Cerebellar nuclear complex (tissue), 1 donor: ENCODE results near the gene ZNG1F.
"Not testable (repeated sequence)": the region's sequence is repeated elsewhere in the genome, so short reads cannot be mapped to it uniquely, and the experiment has no call there.

Experiments used
- DNase-seq, 2 experiments: peaks; one replicate each; lab custom pipeline; 2025; lab: John Stamatoyannopoulos, UW

The ZNG1F gene

DNA sequence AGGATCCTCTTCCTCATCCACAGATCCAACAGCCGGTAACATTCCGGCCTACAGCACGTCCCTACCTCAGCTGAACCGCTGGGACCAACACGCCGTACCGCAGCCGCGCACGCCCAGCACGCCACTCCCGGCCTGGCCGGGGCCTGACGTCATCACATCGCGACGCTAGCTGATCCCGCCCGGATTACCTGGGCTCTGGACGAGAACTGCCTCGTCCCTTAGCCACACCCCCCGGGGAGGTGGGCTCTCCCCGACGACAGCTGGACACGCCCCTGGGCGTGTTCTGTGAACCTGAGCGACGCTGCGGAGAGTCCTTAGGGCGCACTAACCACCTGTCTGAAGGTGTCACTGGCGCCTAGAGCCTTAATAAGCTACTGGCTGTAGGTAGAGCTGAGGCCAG, at the start of gene ZNG1F:
Gene ZNG1F, minus strand, starts transcription at position 101 of the 400 bp plus-strand sequence. Its CDS starts 59 bp downstream, at position 42.
- DNase-seq = not testable (repeated sequence)

DNA sequence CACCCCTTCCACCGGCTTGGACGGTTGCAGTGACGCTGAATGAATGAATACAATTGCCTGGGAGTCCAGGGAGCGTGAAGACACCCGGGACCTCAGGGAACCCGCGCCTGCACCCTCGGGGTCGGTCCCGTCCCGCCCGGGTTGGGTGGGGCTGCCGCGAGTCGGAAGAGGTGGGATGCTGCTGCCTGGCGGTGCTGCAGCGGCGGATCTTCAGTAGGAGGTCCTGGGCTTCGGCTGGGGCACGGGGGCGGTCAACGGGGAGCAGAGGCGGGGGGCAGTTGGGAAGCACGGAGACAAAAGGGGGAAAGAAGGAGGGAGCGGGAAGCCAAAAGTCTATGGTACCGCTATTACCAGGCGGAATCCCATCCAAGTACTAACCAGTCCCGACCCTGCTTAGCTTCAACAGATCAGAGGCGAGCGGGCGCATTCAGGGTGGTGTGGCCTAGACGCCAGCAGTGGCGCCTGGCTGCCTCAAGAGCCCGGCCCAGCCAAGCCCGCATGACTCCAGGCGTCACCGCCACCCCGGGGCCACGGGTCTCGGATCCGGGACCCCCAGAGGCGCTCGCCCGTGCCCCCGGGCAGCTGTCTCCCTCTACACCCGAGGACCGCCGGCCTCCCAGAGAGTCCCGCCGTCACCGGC, 48.1 kb upstream of the ZNG1F start:
- not testable (repeated sequence) for DNase-seq

DNA sequence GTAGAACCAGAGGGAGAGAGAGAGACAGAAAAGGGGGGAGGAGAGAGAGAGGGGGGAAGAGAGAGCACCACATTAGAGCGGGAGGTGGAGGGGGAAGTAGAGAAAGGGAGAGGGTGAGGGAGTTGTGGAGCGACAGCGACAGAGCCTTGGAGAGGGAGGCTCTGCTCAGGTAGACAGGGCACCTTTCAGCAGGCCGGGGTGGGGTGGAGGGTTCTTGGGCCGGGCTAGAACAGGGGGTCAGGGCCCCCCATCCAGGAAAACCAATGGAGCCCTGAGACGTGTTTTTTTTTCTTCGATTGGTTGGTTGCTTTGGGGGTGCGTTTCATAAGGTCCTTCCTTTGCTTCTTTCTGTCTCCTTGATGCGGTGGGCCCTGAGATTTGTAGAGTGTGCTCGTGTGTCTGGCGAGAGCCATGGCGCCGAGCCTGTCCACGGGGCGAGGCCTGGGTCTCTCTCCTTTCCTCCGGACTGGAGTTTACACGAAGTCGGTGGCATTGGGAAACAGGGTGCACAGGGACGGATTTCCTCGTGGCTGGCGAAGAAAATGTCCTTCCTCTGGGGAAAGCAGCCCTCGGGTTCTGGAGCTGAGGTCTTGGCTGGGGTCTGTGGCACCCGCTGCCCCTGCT, 47.5 kb upstream of the ZNG1F start:
- not testable (repeated sequence) for DNase-seq

DNA sequence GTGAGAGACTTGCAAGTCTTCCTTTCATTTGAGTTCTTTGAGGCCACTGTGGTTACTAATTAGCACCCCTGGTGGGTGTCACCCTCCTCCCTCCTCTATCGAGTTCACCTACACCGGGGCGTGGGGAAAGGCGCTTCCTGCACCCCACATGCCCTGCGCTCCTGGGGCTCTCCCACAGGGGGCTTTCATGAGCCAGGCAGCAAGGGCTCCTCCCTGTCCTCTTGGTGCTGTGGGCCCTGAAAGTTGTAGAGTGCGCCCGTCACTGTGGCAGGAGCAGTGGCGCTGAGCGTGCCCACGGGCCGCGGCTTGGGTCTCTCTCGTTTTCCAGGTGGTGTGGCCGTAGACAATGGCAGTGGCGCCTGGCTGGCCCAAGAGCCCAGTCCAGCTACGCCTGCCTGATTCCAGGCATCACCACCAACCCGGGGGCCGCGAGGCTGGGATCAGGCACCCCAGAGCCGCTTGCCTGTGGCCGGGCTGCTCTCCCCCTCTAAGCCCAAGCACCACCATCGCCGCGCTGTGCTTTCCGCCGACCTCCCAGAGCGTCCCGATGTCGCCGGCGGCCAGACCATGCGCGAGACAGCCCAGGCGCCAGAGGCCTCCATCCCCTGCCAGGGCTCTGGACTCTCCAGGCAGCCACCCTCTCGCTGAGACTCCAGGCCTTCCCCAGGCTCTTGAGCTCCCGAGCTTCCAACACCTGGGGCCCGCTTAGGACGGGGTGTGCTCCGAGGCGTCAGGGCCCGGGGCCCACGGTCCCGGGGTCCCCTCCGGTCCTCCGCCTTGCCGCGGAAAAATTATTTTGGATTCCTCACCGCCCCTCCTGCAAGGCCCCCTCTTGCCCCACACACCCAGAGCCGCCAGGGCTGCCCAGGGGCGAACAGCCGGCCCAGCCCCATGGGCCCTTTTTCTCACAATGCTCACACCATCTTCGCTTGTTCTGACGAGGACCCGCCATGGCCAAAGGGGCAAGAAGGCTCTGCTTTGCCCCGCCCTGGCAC, 46.0 kb upstream of the ZNG1F start:
- not testable (repeated sequence) for DNase-seq

DNA sequence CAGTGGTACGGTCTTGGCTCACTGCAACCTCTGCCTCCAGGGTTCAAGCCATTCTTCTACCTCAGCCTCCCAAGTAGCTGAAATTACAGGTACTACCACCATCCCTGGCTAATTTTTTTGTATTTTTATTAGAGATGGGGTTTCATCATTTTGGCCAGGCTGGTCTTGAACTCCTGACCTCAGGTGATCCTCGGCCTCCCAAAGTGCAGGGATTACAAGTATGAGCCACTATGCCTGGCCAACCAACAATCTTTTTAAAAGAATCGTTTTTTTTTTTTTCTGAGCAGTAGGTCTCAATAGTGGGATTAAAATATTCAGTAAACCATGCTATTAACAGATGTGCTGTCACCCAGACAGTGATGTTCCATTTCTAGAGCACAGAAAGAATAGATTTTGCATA, 45.1 kb upstream of the ZNG1F start:
- not testable (repeated sequence) for DNase-seq

DNA sequence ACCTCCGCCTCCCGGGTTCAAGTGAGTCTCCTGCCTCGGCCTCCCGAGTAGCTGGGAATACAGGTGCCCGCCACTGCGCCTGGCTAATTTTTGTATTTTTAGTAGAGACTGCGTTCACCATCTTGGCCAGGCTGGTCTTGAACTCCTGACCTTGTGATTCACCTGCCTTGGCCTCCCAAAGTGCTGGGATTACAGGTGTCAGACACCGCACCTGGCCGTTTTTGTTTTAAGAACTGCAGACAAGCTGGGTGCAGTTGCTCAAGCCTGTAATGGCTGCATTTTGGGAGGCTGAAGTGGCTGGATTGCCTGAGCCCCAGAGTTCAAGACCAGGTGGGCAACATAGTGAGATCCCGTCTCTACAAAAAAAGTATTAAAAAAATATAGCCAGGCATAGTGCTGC, 43.2 kb upstream of the ZNG1F start:
- not testable (repeated sequence) for DNase-seq

DNA sequence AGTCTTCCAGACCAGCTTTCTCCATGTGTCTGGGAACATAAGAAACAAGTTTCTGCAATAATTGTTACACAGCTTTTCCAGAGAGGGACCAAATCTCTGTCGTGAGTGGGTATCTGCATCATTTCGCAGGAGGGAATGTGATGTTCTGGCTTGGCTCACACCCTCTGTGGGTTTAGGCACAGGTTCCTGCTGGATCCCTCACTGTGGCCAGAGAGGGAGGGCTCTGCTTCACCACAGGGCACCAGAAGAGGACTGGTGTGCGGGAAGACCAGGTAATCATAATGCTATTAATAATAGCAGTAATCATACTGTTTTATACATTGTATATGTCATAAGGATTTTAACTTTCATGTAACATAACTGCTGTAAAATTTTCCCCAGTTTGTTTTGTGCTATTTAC, 41.3 kb upstream of the ZNG1F start:
- DNase-seq = not testable (repeated sequence)

DNA sequence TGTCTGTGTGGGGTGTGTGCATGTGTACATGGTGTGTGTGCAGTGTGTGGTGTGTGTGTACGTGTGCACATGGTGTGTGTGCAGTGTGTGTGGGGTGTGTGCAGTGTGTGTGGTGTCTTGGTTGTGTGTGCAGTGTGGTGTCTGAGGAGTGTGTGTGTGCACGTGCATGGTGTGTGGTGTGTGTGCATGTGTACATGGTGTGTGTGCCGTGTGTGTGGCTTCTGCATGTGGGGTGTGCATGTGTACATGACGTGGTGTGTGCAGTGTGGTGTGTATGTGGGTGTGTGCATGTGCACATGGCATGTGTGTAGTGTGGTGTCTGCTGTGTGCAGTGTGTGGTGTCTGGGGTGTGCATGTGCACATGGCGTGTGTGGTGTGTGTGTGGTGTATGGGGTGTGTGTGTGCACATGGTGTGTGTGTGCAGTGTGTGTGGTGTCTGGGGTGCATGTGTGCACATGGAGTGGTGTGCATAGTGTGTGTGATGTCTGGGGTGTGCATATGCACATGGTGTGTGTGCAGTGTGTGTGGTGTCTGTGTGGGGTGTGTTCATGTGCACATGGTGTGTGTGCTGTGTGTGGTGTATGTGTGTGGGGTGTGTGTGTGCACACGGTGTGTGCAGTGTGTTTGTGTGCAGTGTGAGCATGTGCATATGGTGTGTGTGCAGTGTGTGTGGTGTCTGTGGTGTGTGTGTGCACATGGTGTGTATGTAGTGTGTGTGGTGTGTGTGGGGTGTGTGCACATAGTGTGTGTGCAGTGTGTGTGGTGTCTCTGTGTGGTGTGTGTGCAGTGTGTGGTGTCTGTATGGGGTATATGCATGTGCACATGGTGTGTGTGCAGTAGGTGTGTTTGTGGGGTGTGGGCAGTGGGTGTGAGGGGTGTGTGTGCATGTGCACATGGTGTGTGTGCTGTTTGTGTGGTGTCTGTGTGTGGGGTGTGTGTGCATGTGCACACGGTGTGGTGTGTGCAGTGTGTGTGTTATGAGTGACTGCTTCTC, 40.6 kb upstream of the ZNG1F start:
- DNase-seq = no peak

DNA sequence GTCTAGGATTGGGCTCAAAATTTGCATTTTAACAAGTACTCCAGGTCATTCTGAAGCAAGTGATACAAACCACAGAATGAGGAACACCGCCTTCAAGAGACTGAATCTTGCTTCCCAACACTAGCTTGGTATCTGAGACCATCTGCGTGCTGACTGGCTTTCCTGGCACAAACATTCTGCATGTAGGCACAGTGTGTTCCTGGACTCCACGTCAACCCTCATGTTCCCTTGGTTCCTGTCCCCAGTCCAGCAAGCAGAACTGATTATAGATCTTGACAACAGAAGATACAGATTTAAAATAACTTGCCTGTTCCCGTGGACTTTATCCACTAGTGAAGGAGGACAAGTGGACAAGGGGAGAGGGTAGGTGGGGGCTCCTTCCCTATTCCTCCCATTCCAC, 30.7 kb upstream of the ZNG1F start:
- DNase-seq = not testable (repeated sequence)

DNA sequence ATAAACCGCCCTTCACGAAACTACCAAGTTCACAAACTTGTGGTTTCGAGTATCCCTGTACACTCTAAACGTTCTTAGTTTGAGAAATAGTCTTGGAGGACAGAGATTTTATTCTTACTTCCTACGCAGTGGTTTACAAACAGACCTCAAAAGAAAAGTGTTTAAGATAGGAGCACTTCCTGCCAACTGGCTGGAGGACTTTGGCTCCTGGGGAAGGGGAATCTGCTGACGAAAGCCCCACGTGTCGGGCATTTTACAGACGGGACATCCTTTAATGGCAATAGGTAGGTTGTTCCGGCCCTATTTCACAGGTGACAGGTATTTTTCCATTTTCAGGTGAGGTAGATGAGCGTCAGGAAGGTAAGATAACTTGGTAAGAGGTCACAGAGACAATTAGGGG, 678 bp downstream of the ZNG1F start:
- not testable (repeated sequence) for DNase-seq

DNA sequence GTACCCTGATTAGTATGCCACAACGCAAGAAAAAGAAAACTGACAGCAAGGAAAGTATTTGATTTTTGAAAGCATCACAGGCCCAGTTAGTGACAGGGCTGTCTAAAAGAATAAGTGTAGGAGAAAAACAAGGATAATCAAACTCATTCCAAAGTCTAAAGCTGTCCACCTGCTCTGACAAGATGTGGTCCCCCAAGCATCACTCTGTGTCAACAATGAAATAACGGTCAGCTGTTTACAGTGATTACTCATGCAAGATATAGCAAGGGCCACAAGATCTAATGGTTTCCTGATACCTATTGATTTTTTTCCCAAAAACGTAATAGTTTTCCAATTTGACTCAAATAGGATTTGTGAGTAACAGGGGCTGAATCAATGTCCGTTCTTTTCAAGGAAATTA, 14.1 kb downstream of the ZNG1F start:
- DNase-seq = not testable (repeated sequence)

DNA sequence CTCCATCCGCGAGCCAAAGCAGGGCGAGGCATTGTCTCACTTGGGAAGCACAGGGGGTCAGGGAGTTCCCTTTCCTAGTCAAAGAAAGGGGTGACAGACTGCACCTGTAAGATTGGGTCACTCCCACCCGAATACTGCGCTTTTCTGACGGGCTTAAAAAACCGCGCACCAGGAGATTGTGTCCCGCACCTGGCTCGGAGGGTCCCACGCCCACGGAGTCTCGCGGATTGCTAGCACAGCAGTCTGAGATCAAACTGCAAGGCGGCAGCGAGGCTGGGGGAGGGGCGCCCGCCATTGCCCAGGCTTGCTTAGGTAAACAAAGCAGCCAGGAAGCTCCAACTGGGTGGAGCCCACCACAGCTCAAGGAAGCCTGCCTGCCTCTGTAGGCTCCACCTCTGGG, 39.0 kb downstream of the ZNG1F start:
- DNase-seq = not testable (repeated sequence)

DNA sequence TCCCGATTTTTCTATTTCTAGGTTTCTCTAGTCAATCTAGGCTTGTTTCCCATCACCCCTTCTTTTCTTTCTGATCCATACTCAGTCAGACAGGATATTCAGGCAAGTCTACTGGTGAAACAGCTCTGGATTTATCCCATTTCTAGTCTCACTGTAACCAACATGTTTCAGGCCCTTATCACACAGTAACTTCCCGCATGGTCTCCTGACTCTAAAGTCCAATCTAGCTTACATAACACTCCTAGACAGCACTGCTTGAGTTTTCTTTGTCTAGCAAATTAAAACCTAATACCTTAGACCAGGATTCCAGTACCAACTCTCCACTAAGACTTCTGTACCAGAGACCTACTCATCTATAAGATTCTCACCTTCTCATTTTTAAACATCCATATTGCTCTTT, 47.2 kb downstream of the ZNG1F start:
- not testable (repeated sequence) for DNase-seq

DNA sequence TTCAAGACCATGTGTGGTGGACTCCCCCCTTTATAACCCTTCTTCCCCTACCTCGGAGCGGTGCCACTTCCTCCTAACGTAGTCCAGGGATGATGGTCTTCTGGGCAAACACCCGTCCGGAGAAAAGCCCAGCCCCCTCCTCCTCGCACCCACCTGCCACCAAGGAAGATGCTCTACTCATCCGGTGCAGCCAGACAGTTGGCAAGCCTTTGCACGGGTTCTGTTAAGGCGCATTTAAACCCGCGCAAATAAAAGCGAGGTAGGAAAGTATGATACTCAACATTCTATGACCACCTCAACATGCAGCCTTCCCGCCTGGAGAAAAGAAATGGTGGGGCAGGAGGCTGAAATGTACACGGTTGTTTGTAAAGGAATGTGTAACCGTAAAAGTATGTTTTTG, 60.5 kb downstream of the ZNG1F start, which contains the start of gene FOXD4L6:
Gene FOXD4L6, minus strand, starts transcription at position 101 of the 400 bp plus-strand sequence. CDS start 298 bp downstream, outside the sequence.
- DNase-seq = not testable (repeated sequence)

DNA sequence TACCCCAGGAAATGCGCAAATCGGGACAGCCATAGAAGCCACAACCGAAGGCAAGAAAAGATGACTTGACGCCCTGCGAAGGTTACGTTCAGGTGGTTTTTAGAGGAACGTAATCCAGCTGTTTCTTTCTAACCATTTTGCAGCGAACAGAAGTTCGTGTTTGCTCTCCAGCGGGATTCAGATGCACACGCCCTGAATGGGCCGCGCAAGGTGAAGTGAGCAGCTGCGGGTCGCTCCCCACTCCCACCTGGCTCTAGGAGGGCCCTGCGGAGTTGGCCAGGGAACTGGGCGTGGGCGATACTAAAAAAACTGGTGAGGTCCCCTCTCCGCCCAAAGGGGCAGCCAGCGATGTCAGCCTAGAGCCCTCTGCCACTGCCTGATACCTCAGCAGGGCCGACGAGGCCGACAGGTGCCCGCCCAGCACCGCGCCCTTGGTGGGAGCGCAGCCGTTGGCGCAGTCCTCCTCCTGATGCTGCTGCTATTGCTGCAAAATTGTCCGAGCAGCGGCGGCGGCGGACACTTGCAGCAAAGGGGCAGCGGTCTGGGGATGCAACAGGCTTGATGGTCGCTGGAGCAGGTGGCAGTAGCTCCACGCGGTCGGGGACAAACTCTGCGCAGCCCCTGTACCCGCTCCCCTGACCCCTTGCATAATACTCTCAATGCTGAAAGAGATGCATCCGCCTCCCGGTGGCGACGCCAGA, 62.2 kb downstream of the ZNG1F start:
- not testable (repeated sequence) for DNase-seq

DNA sequence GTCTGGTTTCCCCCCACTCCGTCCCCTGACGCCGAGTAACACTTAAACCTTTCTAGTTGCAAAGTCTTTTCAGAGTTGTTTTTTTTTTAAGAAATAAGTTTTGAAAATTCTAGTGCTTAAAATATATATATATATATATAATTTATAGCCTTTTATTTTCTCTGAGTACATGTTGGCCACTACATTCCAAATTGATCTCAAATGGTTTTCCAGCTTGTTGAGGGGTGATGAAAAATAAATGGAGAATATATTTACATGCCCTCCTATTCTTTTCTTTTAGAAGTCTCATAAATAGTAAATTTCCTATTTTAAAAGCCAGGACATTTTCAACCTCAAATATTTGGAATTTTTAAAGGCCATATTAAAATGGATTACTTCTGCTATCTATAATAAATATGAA, 63.2 kb downstream of the ZNG1F start:
- DNase-seq = not testable (repeated sequence)

DNA sequence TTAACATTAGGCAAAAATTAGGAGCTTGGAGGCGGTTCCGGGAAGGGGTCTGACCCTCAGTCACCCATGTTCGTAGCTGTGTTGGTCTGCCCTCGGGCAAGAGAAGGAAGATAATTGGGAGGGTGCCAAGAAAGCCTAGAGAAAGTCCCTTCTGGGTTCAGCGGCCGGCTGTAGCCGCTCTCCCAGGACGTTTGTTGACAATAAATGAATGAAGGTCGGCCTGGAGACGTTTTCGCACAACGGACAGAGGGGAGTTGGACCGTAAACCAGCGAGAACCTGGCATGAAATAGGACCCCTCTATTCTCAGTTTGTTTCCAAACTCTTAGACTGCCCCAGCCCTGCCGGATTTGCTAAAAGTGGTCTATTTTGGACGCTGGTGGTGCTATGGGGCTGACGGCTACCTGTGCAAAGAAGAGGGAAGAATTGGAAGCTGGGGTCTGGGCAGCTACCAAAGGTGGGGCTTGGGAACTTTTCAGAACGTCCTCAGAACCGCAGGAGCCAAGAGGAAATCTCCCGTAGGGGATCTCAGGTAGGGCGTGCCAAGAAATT, 63.9 kb downstream of the ZNG1F start:
- not testable (repeated sequence) for DNase-seq

DNA sequence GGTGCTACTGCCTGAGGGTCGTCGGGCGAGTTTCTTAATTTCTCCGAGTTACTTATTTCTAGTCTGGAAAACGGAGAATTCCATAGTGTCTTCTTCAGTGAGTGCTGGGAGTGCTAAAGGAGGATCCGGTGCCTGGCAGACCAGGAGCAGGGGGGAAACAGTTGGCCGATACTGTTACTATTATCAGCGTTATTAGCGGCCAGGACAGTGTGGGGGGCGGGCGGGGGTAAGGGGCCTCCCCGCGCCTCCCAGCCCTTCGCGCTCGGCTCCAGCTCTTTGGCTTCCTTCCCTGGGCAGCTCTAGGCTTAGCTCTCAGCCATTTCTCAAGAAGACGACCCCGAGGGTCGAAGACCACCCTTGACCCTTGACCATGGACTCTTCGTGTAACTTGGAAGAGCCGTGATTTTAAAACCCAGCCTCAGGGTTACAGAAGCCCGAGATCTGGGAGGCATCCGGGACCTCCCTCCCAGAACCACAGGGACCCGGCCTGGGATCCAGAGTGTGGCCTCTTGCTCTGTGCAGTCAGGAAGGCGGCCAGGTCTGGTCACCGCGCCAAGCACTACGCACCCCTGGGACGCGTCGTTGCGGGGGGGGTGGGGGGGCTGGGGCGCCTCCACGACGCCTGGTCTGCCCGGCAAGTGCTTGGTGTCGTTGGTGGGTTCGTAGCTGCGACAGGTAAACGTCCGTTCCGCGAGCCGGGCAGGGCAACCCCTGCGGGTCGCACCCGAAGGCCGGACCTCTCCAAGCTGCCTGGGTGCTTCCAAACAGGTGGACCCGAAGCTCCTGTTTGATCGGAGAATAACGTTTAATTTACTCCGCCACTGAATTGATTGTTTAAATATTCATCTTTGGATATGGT, 64.6 kb downstream of the ZNG1F start:
- not testable (repeated sequence) for DNase-seq

DNA sequence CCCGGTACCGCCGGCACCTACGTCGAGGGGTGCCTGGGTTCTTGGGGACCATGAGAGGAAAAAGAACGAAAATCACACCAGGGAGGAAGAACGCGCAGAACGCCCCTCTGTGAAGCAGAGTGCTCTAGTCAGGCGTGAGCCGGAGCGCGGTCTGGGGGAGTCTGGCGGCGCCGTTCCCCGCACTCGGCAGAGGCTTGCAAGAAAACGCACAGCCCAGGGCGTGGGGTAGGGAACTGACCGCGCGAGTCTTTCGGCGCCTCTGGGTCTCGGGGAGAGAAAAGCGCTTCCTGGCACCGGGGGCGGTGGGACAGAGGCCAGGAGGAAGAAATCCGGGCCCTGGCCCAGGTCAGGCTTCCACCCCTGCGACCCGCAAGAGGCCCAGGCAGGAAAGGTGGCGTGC, 65.3 kb downstream of the ZNG1F start:
- not testable (repeated sequence) for DNase-seq
